Chondrocyte (in vitro differentiated cells): ENCODE results near the gene SLC8B1. TPM values are rescaled to one million over a fixed set of nuclear protein-coding genes. Genes with fewer than 3 reads are reported as not detected.

ENCODE experiments used
- DNase-seq: peaks from one replicate; pipeline ENCODE4 v3.0.0; 2021; ENCODE audit warnings: mixed read lengths, low spot score
- H3K27ac Mint-ChIP-seq: one replicate; pipeline ENCODE4 v1.8.0; 2021; ENCODE audit warnings: mild to moderate bottlenecking, moderate library complexity, mixed read lengths; ENCODE audit not compliant: unreplicated experiment
- H3K27me3 Mint-ChIP-seq: 2 replicates; pipeline ENCODE4 v1.8.0; 2021; ENCODE audit warnings: low read depth, mixed read lengths
- H3K36me3 Mint-ChIP-seq: 2 replicates; pipeline ENCODE4 v1.8.0; 2021; ENCODE audit warnings: low read depth, mixed read lengths
- H3K4me1 Mint-ChIP-seq: 2 replicates; pipeline ENCODE4 v1.8.0; 2021; ENCODE audit warnings: low read depth, mild to moderate bottlenecking, mixed read lengths
- H3K4me3 Mint-ChIP-seq: one replicate; pipeline ENCODE4 v1.8.0; 2021; ENCODE audit warnings: mild to moderate bottlenecking, moderate library complexity, mixed read lengths; ENCODE audit not compliant: unreplicated experiment
- H3K9me3 Mint-ChIP-seq: 2 replicates; pipeline ENCODE4 v1.8.0; 2021; ENCODE audit warnings: low read depth, mixed read lengths
- total RNA-seq: library from RNA; stranded (reverse); gene quantifications from 3 replicates; pipeline ENCODE4 v1.2.1, GENCODE V29; 2021
- TF ChIP-seq, protein P1 (sequence below): fragments of 200-600 bp; sonication (generic); IDR thresholded peaks from 2 replicates; pipeline ENCODE4 v1.5.0; 2021; ENCODE audit warnings: antibody characterized with exemption, mild to moderate bottlenecking, moderate library complexity

The SLC8B1 gene
- total RNA-seq, 1 donor from 2014 or later = 20.9 TPM

DNA sequence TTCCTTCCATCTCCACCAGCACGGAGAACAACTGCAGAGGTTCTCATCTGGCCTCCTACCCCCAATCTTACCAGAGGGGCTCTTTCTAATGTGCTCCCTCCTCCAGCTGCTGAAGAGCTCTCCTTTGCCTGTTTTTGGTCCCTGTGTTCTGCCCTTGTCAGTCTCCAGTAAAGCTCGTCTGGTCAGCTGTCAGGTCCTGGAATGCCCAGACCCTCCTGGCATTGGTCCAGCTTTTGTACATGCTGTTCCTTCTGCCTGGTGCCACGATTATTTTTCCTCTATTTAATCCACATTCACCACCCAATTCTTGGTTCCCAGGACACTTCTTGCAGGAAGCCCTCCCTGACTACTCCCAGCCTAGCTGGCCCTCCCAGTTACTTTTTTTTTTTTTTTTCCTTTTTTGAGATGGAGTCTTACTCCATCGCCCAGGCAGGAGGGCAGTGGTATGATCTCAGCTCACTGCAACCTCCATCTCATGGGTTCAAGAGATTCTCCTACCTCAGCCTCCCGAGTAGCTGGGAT lies 6.5 kb downstream of the SLC8B1 start:
- no peak for DNase-seq
- peaks cover 21% of the 10 kb centered on the region for H3K4me1 Mint-ChIP-seq
- H3K27ac Mint-ChIP-seq = no peak overlapping the region
- H3K4me3 Mint-ChIP-seq = no peak overlapping the region
- H3K9me3 Mint-ChIP-seq = no peaks in the 10 kb centered on the region
- TF ChIP-seq, protein P1, sequence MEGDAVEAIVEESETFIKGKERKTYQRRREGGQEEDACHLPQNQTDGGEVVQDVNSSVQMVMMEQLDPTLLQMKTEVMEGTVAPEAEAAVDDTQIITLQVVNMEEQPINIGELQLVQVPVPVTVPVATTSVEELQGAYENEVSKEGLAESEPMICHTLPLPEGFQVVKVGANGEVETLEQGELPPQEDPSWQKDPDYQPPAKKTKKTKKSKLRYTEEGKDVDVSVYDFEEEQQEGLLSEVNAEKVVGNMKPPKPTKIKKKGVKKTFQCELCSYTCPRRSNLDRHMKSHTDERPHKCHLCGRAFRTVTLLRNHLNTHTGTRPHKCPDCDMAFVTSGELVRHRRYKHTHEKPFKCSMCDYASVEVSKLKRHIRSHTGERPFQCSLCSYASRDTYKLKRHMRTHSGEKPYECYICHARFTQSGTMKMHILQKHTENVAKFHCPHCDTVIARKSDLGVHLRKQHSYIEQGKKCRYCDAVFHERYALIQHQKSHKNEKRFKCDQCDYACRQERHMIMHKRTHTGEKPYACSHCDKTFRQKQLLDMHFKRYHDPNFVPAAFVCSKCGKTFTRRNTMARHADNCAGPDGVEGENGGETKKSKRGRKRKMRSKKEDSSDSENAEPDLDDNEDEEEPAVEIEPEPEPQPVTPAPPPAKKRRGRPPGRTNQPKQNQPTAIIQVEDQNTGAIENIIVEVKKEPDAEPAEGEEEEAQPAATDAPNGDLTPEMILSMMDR = no peak
- H3K27me3 Mint-ChIP-seq = no peaks in the 10 kb centered on the region
- H3K36me3 Mint-ChIP-seq = peaks cover 14% of the 10 kb centered on the region

DNA sequence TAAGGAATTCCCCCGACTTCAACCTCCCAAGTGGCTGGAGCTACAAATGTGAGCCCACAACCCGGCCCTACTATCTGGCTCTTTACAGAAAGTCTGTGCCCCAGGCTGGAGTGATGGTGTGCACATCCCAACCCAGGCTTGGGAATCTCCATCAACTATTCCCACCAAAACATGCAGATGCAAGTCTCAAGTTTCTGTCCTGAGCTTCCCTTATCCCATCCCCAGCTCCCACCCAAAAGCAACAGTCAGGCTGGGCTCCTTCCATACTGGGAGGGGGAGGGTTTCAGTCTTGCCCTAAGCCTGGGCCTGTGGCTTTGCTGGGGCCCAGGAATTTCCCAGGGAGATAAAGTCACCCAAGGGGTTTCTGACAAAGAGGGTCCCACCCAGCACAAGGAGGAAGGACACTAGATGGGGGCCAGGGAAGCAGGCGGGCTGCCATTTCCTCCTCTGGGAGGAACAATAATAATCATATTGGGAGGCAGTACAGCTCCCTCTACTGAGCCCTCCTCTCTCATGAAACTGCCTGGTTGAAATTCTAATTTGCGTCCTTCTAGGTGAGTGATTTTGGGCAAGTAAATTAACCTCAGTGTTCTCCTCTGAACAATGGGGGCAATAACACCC lies 8.0 kb downstream of the SLC8B1 start:
- DNase-seq = no peak
- H3K4me3 Mint-ChIP-seq = no peak overlapping the region
- no peaks in the 10 kb centered on the region for H3K27me3 Mint-ChIP-seq
- peak overlapping the region; percentile 70 for H3K27ac Mint-ChIP-seq
- TF ChIP-seq, protein P1 = peak; percentile 53
- peaks cover 18% of the 10 kb centered on the region for H3K4me1 Mint-ChIP-seq
- peaks cover 5% of the 10 kb centered on the region for H3K9me3 Mint-ChIP-seq
- peaks cover 9% of the 10 kb centered on the region for H3K36me3 Mint-ChIP-seq

DNA sequence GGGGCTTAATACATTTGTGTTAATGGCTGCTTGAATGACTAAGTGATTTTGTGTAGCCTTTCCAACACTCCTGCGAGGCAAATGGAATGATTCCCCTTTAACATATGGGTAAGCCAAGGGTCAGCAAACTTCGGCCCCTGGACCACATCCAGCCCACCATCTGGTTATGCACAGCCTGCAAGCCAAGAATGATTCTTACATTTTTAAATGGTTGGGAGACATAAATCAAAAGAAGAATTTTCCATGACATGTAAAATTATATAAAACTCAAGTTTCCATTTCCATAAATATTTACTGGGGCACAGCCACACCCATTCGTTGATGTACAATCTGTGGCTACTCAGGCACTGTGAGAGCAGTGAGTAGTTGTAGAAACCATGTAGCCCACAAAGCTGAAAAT lies 9.0 kb downstream of the SLC8B1 start:
- peaks cover 6% of the 10 kb centered on the region for H3K36me3 Mint-ChIP-seq
- no peak for DNase-seq
- peaks cover 5% of the 10 kb centered on the region for H3K9me3 Mint-ChIP-seq
- no peaks in the 10 kb centered on the region for H3K27me3 Mint-ChIP-seq
- TF ChIP-seq, protein P1 = no peak
- H3K27ac Mint-ChIP-seq = peak overlapping the region; percentile 82
- H3K4me3 Mint-ChIP-seq = no peak overlapping the region
- H3K4me1 Mint-ChIP-seq = peaks cover 18% of the 10 kb centered on the region

DNA sequence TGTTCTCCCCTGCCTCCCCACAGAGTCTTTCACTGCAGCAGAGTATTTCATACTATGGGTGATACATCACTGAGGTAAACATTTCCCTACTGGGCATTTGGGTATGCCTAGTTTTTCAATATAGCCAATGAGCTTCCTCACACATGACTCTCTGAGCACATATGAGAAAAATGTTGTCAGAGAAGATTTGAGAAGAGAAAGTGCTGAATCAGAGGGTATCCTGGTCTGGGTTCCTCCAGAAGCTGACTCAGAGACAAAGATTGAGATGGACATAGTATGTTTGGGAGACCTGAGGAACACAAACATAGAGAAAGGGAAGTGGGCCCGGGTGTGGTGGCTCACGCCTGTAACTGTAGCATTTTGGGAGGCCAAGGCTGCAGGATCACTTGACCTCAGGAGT lies 12.6 kb downstream of the SLC8B1 start:
- Mint-ChIP-seq H3K36me3 (peaks cover 23% of the 10 kb centered on the region), H3K9me3 (peaks cover 5% of the 10 kb centered on the region), H3K4me3 (no peak overlapping the region), H3K4me1 (peaks cover 14% of the 10 kb centered on the region), H3K27me3 (no peaks in the 10 kb centered on the region), H3K27ac (no peak overlapping the region)
- TF ChIP-seq, protein P1 = no peak
- no peak for DNase-seq

DNA sequence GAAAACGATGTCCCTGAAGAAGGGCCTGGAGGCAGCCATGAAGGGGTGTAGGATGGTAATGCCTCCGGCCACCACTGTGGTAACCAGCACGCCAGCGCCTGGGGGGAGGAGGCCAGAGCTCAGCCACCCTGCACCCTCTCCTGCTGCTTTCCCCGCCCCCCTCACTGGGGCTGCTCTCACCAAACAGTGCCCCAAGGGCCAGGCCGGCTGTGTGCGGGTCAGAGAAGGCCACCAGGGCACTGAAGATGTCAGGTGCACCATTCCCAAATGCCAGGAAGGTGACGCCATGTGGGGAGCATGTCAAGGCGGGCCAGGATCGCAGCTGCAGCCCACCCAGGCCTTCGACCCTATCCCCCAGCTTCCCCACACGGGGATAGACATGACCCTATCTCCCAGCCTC lies 14.5 kb downstream of the SLC8B1 start:
- Mint-ChIP-seq H3K9me3 (peaks cover 5% of the 10 kb centered on the region), H3K27me3 (no peaks in the 10 kb centered on the region), H3K36me3 (peaks cover 23% of the 10 kb centered on the region), H3K4me1 (no peaks in the 10 kb centered on the region), H3K4me3 (no peak overlapping the region), H3K27ac (no peak overlapping the region)
- TF ChIP-seq, protein P1 = no peak
- DNase-seq = no peak
